ENCODE data around the gene GPC6. TPM values are rescaled to one million over a fixed set of nuclear protein-coding genes. Genes with fewer than 3 reads are reported as not detected.
A peak's percentile ranks its signal among the peaks of the same experiment; 100 is the strongest.

The GPC6 gene
- total RNA-seq: 13.8 TPM

GRCh38 chr13:93226623-93227279 is at the start of gene GPC6:
Gene GPC6 (plus strand): TSS chr13:93226807.
- TF ChIP-seq POLR2A (IDR thresholded peaks at IDR 0.05): peak in 1 of 2 donors; percentile 19
- peak; percentile 20 to 57 for TF ChIP-seq POLR2AphosphoS5 (IDR thresholded peaks at IDR 0.05; ENCODE audit: insufficient read depth in 1 of 2, low read depth in 1 of 2)
- no peak for TF ChIP-seq CTCF (IDR thresholded peaks at IDR 0.05)
- H3K4me3 ChIP-seq: peak within 1 kb of the TSS; percentile 52 to 61
- DNase-seq (ENCODE audit: extremely low spot score in 2 of 2): no peak
- no peaks in the 10 kb centered on the region for H3K36me3 ChIP-seq
- peaks cover 14% of the 10 kb centered on the region for H3K4me1 ChIP-seq
- H3K27ac ChIP-seq: peak within 1 kb of the TSS; percentile 70
- intact Hi-C loops (cut with DNase I): no loop called here
- H3K9me3 ChIP-seq: no peaks in the 10 kb centered on the region
- H3K27me3 ChIP-seq: no peaks in the 10 kb centered on the region

GRCh38 chr13:93180356-93180969 is 46.1 kb upstream of the GPC6 start:
- no peak overlapping the region for H3K27ac ChIP-seq
- H3K4me1 ChIP-seq: no peaks in the 10 kb centered on the region
- H3K36me3 ChIP-seq: no peaks in the 10 kb centered on the region
- TF ChIP-seq POLR2AphosphoS5 (IDR thresholded peaks at IDR 0.05; ENCODE audit: insufficient read depth in 1 of 2, low read depth in 1 of 2) (no peak), CTCF (IDR thresholded peaks at IDR 0.05) (no peak), POLR2A (IDR thresholded peaks at IDR 0.05) (no peak)
- no peaks in the 10 kb centered on the region for H3K9me3 ChIP-seq
- no peaks in the 10 kb centered on the region for H3K27me3 ChIP-seq
- intact Hi-C loops (cut with DNase I): no loop called here
- H3K4me3 ChIP-seq: no peak overlapping the region
- DNase-seq (ENCODE audit: extremely low spot score in 2 of 2): no peak

GRCh38 chr13:93182406-93182805 is 44.2 kb upstream of the GPC6 start:
- DNase-seq (ENCODE audit: extremely low spot score in 2 of 2): no peak
- Histone ChIP-seq H3K4me1 (no peaks in the 10 kb centered on the region), H3K36me3 (no peaks in the 10 kb centered on the region), H3K27ac (no peak overlapping the region), H3K4me3 (no peak overlapping the region), H3K9me3 (no peaks in the 10 kb centered on the region), H3K27me3 (no peaks in the 10 kb centered on the region)
- TF ChIP-seq POLR2AphosphoS5 (IDR thresholded peaks at IDR 0.05; ENCODE audit: insufficient read depth in 1 of 2, low read depth in 1 of 2): no peak
- TF ChIP-seq CTCF (IDR thresholded peaks at IDR 0.05): no peak
- intact Hi-C loops (cut with DNase I): no loop called here

- Histone ChIP-seq H3K27me3 (no peaks in the 10 kb centered on the region), H3K4me3 (no peak overlapping the region), H3K4me1 (no peaks in the 10 kb centered on the region), H3K36me3 (no peaks in the 10 kb centered on the region), H3K9me3 (no peaks in the 10 kb centered on the region), H3K27ac (no peak overlapping the region)
- no peak for TF ChIP-seq POLR2AphosphoS5 (IDR thresholded peaks at IDR 0.05; ENCODE audit: insufficient read depth in 1 of 2, low read depth in 1 of 2)
- no peak for TF ChIP-seq POLR2A (IDR thresholded peaks at IDR 0.05)
- TF ChIP-seq CTCF (IDR thresholded peaks at IDR 0.05): no peak
- intact Hi-C loops (cut with DNase I): no loop called here
- DNase-seq (ENCODE audit: extremely low spot score in 2 of 2): no peak
These were observed 43.3 kb upstream of the GPC6 start for GRCh38 chr13:93183302-93183701.

GRCh38 chr13:93190006-93190405 is 36.6 kb upstream of the GPC6 start:
- no peak overlapping the region for H3K4me3 ChIP-seq
- no peak for TF ChIP-seq POLR2AphosphoS5 (IDR thresholded peaks at IDR 0.05; ENCODE audit: insufficient read depth in 1 of 2, low read depth in 1 of 2)
- TF ChIP-seq CTCF (IDR thresholded peaks at IDR 0.05): no peak
- no peak overlapping the region for H3K27ac ChIP-seq
- H3K36me3 ChIP-seq: no peaks in the 10 kb centered on the region
- no peaks in the 10 kb centered on the region for H3K4me1 ChIP-seq
- H3K9me3 ChIP-seq: no peaks in the 10 kb centered on the region
- no peak for DNase-seq (ENCODE audit: extremely low spot score in 2 of 2)
- intact Hi-C loops (cut with DNase I): no loop called here
- no peaks in the 10 kb centered on the region for H3K27me3 ChIP-seq

Measured in vagina (tissue), 2 donors.